ENCODE measurements around the gene RORB.

Gene RORB

DNA sequence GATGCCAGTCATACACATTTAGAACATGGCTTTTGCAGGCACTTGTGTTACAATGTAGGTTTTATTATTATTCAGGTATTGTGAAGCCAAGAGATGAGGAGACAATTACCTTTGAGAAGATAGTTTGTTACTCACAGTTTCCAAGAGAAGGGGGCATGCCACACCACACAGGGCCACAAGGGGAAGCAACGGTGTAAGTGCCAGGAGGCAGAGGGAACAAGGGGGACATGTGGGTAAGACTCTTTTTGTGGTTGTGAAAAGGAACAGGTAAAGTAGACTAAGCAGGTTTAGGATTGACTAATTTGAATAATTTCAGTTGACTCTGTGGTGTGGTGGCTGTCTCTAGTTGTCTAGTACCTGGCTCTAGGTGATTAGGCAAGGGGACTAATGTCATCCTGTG lies 199.4 kb downstream of the RORB start:
- TF ChIP-seq CTCF (IDR thresholded peaks at IDR 0.05; ENCODE audit: extremely low read depth, missing control alignments): no peak
- no peak for DNase-seq (ENCODE audit: low spot score)

DNA sequence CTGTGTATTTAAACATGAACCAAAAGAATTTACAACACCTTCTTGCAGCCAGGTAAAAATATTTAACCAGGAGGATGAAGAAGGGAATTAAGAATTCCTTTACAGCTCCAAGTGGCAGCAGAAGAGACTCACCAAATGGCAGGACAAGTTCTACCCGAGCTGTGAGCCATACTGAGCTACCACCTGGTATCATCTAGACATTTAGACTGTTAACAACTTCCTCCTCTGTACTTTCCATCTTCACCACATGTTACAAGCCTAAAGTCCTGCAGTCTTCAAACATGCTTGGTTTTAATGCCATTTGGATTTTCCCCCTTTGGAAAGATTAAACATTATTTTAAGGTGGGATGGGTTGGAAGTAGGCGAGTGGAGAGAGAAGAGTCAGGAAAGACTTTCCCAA lies 200.4 kb downstream of the RORB start:
- no peak for DNase-seq (ENCODE audit: low spot score)
- TF ChIP-seq CTCF (IDR thresholded peaks at IDR 0.05; ENCODE audit: extremely low read depth, missing control alignments): no peak

DNA sequence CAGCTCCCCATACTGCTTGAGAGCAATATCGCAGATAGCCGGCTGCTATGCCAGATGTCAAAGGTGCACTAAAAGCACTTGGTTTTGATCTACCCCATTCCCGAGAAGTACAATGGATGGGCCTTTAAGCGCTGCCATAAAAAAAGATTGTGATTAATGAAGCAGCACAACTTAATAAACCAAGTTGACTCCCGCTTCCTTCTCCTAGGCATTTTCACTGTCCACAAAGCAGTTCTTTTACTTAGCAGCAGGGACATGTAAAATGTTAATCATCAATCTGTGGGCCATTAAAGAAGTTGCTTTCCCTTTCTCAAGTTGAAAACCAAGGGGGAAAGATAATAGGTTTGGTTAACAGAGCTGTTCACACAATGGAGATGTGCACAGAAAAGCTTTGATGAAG lies 214.2 kb downstream of the RORB start:
- TF ChIP-seq CTCF (IDR thresholded peaks at IDR 0.05; ENCODE audit: extremely low read depth, missing control alignments): no peak
- DNase-seq (ENCODE audit: low spot score): no peak

- TF ChIP-seq CTCF (IDR thresholded peaks at IDR 0.05; ENCODE audit: extremely low read depth, missing control alignments): no peak
- DNase-seq (ENCODE audit: low spot score): no peak
These were observed 221.6 kb downstream of the RORB start for GRCh38 chr9:74718709-74719108.

DNA sequence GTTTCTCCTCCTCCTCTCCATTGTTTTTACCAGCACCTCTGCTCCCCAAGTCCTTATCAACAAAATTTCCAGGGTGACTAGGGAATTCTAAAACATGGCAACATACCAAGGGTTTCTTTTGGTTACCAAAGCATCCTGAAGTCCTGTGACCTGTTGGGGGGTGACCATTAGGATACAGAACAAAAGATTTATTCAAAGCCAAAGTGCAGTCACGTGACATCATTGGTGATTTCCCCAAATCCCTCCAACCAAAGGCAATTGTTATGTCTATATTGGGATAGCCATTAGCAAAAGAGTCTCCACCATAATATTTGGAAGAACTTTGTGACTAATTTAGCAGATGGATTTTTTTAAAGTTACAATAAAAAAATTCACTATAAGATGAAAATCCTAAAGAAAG lies 222.2 kb downstream of the RORB start:
- TF ChIP-seq CTCF (IDR thresholded peaks at IDR 0.05; ENCODE audit: extremely low read depth, missing control alignments): no peak
- DNase-seq (ENCODE audit: low spot score): no peak

GRCh38 chr9:74721696-74722660 lies 224.8 kb downstream of the RORB start:
- no peak for TF ChIP-seq CTCF (IDR thresholded peaks at IDR 0.05; ENCODE audit: extremely low read depth, missing control alignments)
- DNase-seq (ENCODE audit: low spot score): no peak

GRCh38 chr9:74724317-74724716 lies 227.2 kb downstream of the RORB start:
- TF ChIP-seq CTCF (IDR thresholded peaks at IDR 0.05; ENCODE audit: extremely low read depth, missing control alignments): no peak
- no peak for DNase-seq (ENCODE audit: low spot score)

All from GM20000 (cell line).